ENCODE measurements around the gene ABHD5. TPM values are rescaled to one million over a fixed set of nuclear protein-coding genes. Genes with fewer than 3 reads are reported as not detected.

Gene ABHD5
- total and polyA plus RNA-seq, 2 of the 8 experiments (the other 6 are each of a cell fraction or from before 2014, with no cell fraction given), result 10.5 to 16.4 TPM

- TF ChIP-seq CHD7 (IDR thresholded peaks at IDR 0.05; ENCODE audit: insufficient replicate concordance, low read length) (no peak), E2F6 (IDR thresholded peaks at IDR 0.05) (no peak), EP300 (IDR thresholded peaks at IDR 0.05; ENCODE audit: borderline replicate concordance in 1 of 2, low read depth in 2 of 2, low read length in 2 of 2) (no peak), YY1 (IDR thresholded peaks at IDR 0.05; ENCODE audit: low read depth, low read length) (no peak), HDAC6 (IDR thresholded peaks at IDR 0.05; ENCODE audit: low read depth, low read length) (no peak), SP1 (IDR thresholded peaks at IDR 0.05; ENCODE audit: low read depth, low read length) (no peak), MAX (IDR thresholded peaks at IDR 0.05) (no peak), PHF8 (conservative IDR thresholded peaks at IDR 0.05; ENCODE audit: low read depth, low read length) (no peak)
These were observed 2.5 kb upstream of the ABHD5 start (continued) for GRCh38 chr3:43688245-43688650.
